Activated T-cell treated with anti-CD3 and anti-CD28 coated beads, Interleukin-2, amount 50 U/mL, for 72 hours (primary cell): ENCODE results near the gene BRAP. TPM values are rescaled to one million over a fixed set of nuclear protein-coding genes. Genes with fewer than 3 reads are reported as not detected.
"Not testable (repeated sequence)": the region's sequence is repeated elsewhere in the genome, so short reads cannot be mapped to it uniquely, and the experiment has no call there.

Source experiments
- ATAC-seq, 2 donors: fragments of 150-1000 bp; cut with Tn5 transposase; replicated peaks in 1 of 2; 2 replicates each; pipeline ENCODE4 v1.10.0; 2021; ENCODE audit warnings: moderate library complexity in 2 of 2, mild to moderate bottlenecking in 1 of 2
- DNase-seq, 2 donors: peaks; one replicate each; pipeline ENCODE4 v3.0.0; 2021 to 2022; ENCODE audit warnings: mixed read lengths in 1 of 2
- H3K27ac Mint-ChIP-seq: one replicate; pipeline ENCODE4 v1.8.0; 2022; ENCODE audit warnings: mild to moderate bottlenecking, moderate library complexity, mixed read lengths
- H3K27me3 Mint-ChIP-seq: one replicate; pipeline ENCODE4 v1.8.0; 2022; ENCODE audit warnings: low read depth, mixed read lengths
- H3K36me3 Mint-ChIP-seq, 2 donors: one replicate each; pipeline ENCODE4 v1.8.0; 2022; ENCODE audit warnings: mixed read lengths in 2 of 2, mild to moderate bottlenecking in 1 of 2; ENCODE audit not compliant: insufficient read depth in 2 of 2
- H3K4me1 Mint-ChIP-seq: one replicate; pipeline ENCODE4 v1.8.0; 2022; ENCODE audit warnings: low read depth, mixed read lengths
- H3K4me3 Mint-ChIP-seq, 2 donors: one replicate each; pipeline ENCODE4 v1.8.0; 2022; ENCODE audit warnings: mild to moderate bottlenecking in 2 of 2, mixed read lengths in 2 of 2, moderate library complexity in 2 of 2
- H3K9me3 Mint-ChIP-seq, 2 donors: one replicate each; pipeline ENCODE4 v1.8.0; 2022; ENCODE audit warnings: mixed read lengths in 2 of 2
- total RNA-seq, 2 donors: library from RNA; stranded (reverse); gene quantifications; one replicate each; pipeline ENCODE4 v1.2.3, GENCODE V29; 2022

BRAP gene
- total RNA-seq, 2 donors from 2014 or later = 20.2 to 32.1 TPM

DNA sequence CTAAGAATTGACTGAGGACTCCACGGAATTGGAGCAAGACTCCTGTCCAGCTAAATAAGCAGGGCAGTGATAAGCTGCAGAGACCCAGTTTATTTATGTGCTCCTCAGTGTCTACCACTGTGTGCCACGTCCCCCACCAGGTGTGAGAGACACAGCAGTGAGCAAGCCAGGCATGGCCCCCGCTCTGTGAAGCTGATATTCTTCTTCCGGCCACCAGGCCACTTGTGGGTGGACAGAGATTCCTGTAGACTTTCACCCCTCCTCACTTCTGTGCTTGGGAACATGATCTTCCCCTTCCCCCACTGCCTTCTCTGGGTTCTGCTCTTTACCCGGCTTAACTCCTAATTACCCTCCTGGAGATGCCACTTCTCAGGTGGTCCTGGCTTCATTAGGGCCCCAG, 21.3 kb downstream of the BRAP start:
- ATAC-seq (no peak), DNase-seq (no peak)
- Mint-ChIP-seq H3K27ac (no peak overlapping the region), H3K27me3 (no peaks in the 10 kb centered on the region), H3K36me3 (peaks cover 4 to 15% of the 10 kb centered on the region in 2 donors), H3K4me3 (no peak overlapping the region), H3K9me3 (no peaks in the 10 kb centered on the region), H3K4me1 (peaks cover 4% of the 10 kb centered on the region)

DNA sequence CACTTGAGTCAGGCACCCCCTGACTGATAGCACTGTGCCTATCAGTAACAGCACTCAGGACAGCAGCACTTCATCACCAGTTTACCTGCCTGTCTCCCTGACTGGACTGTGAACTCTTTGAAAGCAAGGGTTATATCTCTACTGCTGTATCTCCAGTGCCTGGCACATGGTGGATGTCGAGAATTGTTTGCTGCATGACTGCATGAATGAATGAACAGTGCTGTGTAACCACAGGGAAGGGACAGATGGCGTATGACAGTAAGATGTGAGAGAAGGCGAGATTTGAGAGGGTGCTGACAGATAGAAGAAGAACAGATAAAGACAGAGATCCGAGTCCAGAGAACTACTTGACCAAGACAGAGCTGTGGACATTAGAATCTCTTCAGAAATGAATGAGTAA, 29.7 kb downstream of the BRAP start:
- Mint-ChIP-seq H3K27ac (no peak overlapping the region), H3K36me3 (peaks cover 3 to 14% of the 10 kb centered on the region in 2 donors), H3K27me3 (no peaks in the 10 kb centered on the region)

DNA sequence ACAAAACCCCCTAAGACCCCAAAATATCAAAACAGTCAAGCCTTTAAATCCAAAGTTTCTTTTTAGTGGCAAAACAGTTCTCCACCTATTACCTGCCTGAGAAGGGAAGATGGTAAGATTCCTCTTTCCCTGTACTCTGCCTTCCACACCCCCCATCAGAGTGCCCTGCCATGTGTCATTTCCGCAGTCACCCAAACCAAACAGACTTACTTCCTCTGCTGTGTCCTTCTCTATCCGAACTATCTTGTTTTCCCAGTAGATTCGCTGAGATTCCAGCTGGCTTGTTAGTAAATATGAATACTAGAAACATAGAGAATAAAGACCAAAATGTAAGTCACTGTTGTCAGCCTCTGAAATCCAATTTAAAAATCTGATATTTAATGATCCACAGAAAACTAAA, 30.4 kb downstream of the BRAP start:
- no peaks in the 10 kb centered on the region for H3K27me3 Mint-ChIP-seq
- H3K4me3 Mint-ChIP-seq = no peak overlapping the region
- H3K4me1 Mint-ChIP-seq = no peaks in the 10 kb centered on the region
- peaks cover 3 to 13% of the 10 kb centered on the region in 2 donors for H3K36me3 Mint-ChIP-seq
- peak overlapping the region; percentile 2 for H3K27ac Mint-ChIP-seq
- DNase-seq (no peak), ATAC-seq (no peak)
- H3K9me3 Mint-ChIP-seq = no peaks in the 10 kb centered on the region

More for the DNA sequence above, 29.7 kb downstream of the BRAP start:
- H3K4me3 Mint-ChIP-seq = no peak overlapping the region
- H3K9me3 Mint-ChIP-seq = no peaks in the 10 kb centered on the region
- no peak for DNase-seq
- ATAC-seq = no peak
- no peaks in the 10 kb centered on the region for H3K4me1 Mint-ChIP-seq

DNA sequence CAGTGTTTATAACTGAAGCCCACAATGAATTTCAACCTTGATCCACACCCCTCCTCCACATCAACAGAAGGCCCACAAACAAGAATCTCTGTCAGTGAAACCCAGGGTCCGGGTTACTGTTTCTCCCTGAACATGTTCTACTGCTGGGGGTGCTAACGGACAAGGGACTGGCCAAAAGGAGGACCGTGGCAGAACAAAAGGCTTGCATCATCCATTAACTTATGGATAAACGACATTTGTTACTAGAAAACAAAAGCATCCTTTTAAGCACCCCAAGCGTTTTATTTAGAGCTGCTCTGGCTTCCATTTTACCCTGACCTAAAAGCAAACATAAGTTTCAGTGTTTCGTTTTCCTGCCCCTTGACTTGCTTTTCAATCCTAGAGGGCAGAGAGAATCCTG, 32.2 kb downstream of the BRAP start:
- Mint-ChIP-seq H3K27me3 (no peaks in the 10 kb centered on the region), H3K4me3 (no peak overlapping the region), H3K9me3 (no peaks in the 10 kb centered on the region), H3K36me3 (peaks cover under 1 to 12% of the 10 kb centered on the region in 2 donors), H3K27ac (no peak overlapping the region), H3K4me1 (no peaks in the 10 kb centered on the region)
- ATAC-seq = no peak
- DNase-seq = no peak

DNA sequence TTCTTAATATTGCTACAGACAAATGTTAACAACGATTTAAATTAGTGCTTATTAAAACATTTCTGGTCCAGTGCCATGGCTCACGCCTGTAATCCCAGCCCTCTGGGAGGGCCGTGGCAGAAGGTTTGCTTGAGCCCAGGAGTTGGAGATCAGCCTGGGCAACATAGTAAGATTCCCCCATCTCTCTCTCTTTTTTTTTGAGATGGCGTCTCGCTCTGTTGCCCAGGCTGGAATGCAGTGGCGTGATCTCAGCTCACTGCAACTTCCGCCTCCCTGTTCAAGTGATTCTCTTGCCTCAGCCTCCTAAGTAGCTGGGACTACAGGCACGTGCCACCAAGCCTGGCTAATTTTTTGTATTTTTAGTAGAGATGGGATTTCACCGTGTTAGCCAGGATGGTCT, 33.2 kb downstream of the BRAP start:
- not testable (repeated sequence) for H3K27ac Mint-ChIP-seq, H3K4me3 Mint-ChIP-seq, H3K4me1 Mint-ChIP-seq, H3K27me3 Mint-ChIP-seq, ATAC-seq, DNase-seq, H3K9me3 Mint-ChIP-seq
- peaks cover 0 to 12% of the 10 kb centered on the region in 2 donors for H3K36me3 Mint-ChIP-seq

DNA sequence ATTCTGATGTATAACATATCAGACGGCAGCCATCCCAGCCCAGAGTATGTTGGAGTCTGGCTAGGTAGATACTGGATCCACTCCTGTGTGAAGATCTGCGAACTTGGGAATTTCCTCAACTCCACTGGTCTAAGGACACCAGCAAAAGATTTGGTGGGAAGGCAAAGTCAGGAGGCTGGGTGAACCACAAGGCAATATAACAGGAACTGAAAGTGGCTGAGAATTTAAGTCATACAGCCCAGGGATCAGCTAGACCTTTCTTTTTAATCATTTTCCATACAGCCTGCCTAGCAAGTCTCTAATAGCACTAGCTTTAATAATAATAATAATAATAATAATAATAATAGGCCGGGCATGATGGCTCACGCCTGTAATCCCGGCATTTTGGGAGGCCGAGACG, 34.8 kb downstream of the BRAP start:
- Mint-ChIP-seq H3K4me1 (no peaks in the 10 kb centered on the region), H3K36me3 (peaks cover 0 to 19% of the 10 kb centered on the region in 2 donors), H3K27me3 (no peaks in the 10 kb centered on the region), H3K9me3 (no peaks in the 10 kb centered on the region), H3K4me3 (no peak overlapping the region), H3K27ac (no peak overlapping the region)
- DNase-seq (no peak), ATAC-seq (no peak)

DNA sequence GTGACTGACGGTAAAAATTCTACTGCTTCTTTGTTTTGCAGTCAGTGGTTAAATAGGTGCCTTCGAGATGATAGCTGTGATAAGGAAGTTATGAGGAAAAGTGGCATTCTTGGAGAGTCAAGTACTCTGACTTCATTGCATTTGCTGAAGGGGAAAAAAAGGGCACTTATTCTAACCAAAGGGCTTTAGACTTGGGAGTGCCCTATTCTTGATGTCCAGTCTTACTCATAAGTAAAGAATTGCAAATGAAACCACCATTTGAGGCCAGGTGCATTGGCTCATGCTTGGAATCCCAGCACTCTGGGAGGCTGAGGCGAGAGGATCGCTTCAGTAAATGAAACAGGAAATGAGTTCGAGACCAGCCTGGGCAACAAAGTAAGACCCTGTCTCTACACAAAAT, 40.3 kb downstream of the BRAP start:
- Mint-ChIP-seq H3K27ac (no peak overlapping the region), H3K9me3 (no peaks in the 10 kb centered on the region), H3K36me3 (peaks cover 2 to 18% of the 10 kb centered on the region in 2 donors), H3K27me3 (no peaks in the 10 kb centered on the region), H3K4me1 (no peaks in the 10 kb centered on the region), H3K4me3 (no peak overlapping the region)
- no peak for DNase-seq
- ATAC-seq = no peak

DNA sequence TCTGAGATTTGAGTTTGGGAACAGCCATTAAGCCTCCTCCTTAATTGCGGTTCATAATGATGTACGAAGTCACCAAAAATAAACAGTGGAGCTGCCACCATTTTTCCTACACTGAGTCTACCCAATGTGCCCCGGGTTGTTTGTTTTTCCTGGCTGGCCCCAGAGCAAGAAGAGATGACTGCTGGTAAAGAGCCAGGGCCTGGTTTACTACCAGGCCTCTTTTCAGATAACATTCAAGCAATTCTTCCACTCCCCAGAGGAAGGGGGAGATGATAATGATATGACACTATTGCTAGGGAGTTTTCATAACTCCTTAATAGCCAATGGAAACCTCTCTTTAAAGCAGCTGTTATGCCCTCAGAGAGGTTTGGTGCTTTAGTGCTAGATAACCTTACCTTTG, 42.3 kb downstream of the BRAP start:
- Mint-ChIP-seq H3K4me3 (no peak overlapping the region), H3K27ac (no peak overlapping the region), H3K9me3 (no peaks in the 10 kb centered on the region), H3K36me3 (peaks cover 2 to 11% of the 10 kb centered on the region in 2 donors), H3K4me1 (no peaks in the 10 kb centered on the region), H3K27me3 (no peaks in the 10 kb centered on the region)
- DNase-seq (no peak), ATAC-seq (no peak)

DNA sequence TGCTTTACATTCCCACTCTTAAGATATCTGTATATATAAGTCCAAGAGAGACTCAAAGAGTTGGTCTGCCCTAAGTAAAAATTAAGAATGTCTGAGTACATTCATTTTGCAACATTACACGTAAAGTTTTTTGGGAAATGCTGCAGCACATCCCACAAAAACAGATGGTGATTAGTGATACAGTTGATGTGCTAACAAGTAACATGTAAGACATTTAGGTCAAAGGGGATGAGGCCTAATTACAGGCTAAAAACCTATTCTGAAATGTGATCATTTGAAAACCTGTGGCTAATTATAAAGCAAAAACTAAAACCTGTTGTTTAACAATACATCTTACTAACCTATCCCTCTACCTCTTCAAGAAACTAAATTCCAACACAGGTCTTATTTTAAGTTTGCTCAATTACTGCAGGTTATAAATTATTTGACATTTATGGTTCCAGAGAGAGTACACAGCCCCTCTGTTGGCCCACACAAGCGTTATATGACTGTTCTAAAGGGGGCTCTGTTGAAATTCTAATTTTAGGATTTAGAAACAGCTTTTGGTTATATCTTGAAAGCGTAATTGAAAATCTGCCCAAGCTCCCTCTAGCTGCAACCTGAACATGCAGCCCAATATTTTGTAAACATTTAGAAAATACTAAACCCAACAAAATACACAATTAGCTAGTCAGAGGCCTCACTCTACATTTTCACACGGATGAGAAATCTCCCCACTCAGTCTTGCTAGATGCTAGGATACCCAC, 42.9 kb downstream of the BRAP start:
- Mint-ChIP-seq H3K27me3 (no peaks in the 10 kb centered on the region), H3K4me1 (no peaks in the 10 kb centered on the region), H3K4me3 (no peak overlapping the region), H3K9me3 (no peaks in the 10 kb centered on the region), H3K27ac (no peak overlapping the region), H3K36me3 (peaks cover 2 to 11% of the 10 kb centered on the region in 2 donors)
- no peak for DNase-seq
- no peak for ATAC-seq

DNA sequence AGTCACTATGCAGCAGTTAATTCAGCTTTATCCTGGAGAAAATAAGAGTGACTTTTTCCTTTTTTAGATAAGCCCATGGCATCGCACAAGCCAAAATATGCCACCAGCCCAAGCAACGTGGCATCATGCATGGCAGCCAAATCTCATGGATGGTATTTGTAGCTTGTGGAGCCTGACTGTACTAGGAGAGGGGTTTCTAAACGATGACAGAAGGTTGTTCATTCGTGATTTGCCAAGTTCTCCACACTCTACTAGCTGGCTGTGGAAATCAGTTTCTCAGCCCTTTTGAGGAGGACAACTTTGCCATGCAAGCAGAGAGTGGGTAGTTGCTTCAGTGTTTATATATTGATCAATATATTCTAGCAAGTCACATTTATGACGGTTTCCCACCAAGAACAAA, 45.2 kb downstream of the BRAP start:
- H3K27me3 Mint-ChIP-seq = no peaks in the 10 kb centered on the region
- H3K4me1 Mint-ChIP-seq = no peaks in the 10 kb centered on the region
- peaks cover 1 to 2% of the 10 kb centered on the region in 2 donors for H3K36me3 Mint-ChIP-seq
- H3K27ac Mint-ChIP-seq = no peak overlapping the region
- no peak overlapping the region for H3K4me3 Mint-ChIP-seq
- DNase-seq (no peak), ATAC-seq (no peak)
- no peaks in the 10 kb centered on the region for H3K9me3 Mint-ChIP-seq

DNA sequence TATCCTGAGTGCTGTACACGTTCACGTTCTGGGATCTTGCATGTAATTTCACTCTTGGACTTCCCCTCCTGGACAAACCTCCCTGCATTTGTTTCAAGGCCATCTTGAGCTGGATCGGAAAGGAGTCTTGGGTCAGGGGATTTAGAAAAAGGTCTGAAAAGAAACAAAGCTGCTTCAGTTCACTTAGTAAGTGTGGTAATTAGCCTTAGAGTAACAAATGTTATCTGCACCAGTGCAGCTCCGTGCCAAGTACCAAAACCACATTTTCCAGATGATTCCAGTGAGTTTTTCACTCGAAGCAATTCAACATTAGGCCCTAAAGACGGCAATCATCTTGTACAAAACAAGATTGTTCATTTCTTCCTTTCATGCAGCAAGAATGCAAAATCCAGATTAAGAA, 47.2 kb downstream of the BRAP start:
- no peak overlapping the region for H3K4me3 Mint-ChIP-seq
- no peak overlapping the region for H3K27ac Mint-ChIP-seq
- H3K27me3 Mint-ChIP-seq = no peaks in the 10 kb centered on the region
- no peak for ATAC-seq
- no peaks in the 10 kb centered on the region for H3K9me3 Mint-ChIP-seq
- H3K36me3 Mint-ChIP-seq = no peaks in the 10 kb centered on the region
- no peak for DNase-seq
- H3K4me1 Mint-ChIP-seq = no peaks in the 10 kb centered on the region

DNA sequence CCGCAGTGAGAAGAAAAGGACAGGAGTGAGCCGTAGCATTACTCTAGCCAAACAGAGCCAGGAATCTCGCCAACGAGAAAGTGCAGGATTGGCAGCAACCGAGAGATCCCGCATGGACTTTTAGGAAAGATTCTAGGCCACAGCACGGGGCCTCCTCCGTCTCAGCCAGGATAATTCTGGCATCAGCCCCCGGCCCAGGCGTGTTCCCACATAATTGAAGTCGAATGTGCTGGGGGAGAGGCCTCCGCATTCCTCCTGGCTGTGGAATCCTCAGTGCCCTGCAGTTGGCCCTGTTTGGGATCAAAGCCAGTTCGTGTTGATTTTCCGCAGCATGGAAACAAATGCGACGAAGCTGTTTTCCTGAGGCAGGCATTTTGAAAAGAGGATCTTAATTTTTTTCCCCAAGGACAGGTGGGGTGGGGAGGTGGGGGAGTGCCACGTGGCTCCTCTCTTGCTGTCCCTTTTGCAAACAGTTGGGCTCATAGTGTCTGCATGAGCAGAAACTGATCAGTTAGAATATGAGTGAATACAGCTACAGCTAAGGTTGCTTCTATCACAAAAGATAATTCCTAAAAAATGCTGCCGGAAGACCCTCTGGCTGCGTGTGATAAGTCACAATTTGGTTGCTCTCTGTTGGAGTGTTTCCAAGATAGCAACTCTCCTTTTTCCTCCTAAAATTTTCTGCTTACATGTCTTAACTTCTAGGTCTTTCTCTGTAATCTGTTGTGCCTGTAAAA, 49.4 kb downstream of the BRAP start:
- Mint-ChIP-seq H3K36me3 (no peaks in the 10 kb centered on the region), H3K4me3 (no peak overlapping the region), H3K4me1 (no peaks in the 10 kb centered on the region), H3K27ac (no peak overlapping the region), H3K9me3 (no peaks in the 10 kb centered on the region), H3K27me3 (no peaks in the 10 kb centered on the region)
- ATAC-seq = no peak
- DNase-seq = no peak

DNA sequence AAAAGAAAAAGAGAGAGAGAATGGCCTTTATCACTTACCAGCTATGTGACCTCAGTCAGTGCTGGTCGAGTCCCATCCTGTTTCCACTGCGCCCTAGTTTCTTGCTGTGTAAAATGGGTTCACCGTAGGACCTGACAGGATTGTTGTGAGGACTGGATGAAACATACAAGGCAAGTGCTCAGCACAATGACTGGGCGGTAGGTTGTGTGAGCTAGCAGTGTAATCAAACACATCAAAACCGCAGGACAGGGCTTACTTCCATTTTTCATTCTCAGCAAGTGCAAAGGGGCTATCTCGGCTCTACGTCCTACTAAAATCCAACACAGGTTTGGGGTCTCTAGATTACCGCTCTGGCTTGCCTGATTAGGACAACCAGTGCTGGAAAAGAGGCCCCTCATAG, 50.2 kb downstream of the BRAP start:
- no peaks in the 10 kb centered on the region for H3K36me3 Mint-ChIP-seq
- no peaks in the 10 kb centered on the region for H3K27me3 Mint-ChIP-seq

More for the DNA sequence above, 50.2 kb downstream of the BRAP start:
- Mint-ChIP-seq H3K4me1 (no peaks in the 10 kb centered on the region), H3K9me3 (no peaks in the 10 kb centered on the region), H3K4me3 (no peak overlapping the region), H3K27ac (no peak overlapping the region)
- no peak for DNase-seq
- peak; percentile 27 to 32 for ATAC-seq
